ENCODE results near the gene PRLR.
"Not testable (repeated sequence)": the region's sequence is repeated elsewhere in the genome, so short reads cannot be mapped to it uniquely, and the experiment has no call there.

PRLR gene

DNA sequence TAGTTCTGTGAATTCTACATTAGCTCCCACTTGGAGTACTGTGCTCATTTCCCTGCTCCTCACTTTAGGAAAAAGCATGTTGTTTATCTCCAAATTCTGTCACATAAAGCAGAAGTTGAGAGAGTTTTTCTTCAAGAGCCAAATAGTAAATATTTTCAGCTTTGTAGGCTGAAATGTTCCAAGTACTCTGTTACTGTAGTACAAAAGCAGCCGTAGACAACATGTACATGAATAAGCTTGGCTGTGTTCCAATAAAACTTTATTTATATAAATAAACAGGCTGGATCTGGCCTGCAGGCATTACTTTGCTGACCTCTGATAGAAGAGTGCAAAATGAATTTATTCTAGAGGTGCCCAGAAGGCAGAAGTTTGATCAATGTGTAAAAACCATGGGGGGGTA, 109.6 kb downstream of the PRLR start:
- DNase-seq, result no peak

DNA sequence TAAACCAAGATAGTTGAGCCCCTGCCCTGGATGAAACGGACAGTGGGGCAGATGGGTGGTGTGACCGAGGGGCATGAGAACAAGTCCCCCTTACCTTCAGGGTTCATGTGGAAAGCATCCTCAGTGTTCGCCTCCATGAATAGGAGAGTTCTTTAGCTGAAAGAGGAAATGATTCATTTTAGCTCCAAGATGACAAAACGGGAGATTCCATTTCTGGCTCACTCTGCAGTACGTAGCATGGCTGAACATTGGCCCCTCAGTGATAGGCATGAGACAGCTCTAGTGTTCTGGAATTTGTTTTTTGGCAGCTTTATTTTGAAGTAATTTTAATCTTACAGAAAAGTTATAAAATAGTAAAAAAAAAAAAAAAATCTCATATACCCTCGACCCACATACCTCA, 112.3 kb downstream of the PRLR start:
- no peak for DNase-seq

DNA sequence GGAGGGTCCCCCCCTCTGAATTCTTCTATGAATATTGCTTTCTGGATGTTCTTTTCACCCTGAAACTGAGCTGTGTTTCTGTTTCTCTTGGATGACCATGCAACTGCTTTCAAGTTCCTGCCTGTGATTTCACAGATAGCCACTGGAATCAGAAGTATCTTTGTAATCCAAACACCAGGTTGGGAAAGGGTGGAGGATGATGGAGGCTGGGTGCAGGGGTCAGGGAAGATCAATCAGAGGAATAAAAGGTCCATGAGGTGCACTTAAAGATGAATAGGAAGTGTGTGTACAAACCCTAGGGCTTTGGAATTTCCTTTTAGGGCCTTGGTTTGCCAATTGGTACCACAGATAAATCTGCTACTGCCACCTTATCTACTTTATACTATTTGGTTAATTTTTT, 114.4 kb downstream of the PRLR start:
- no peak for DNase-seq

DNA sequence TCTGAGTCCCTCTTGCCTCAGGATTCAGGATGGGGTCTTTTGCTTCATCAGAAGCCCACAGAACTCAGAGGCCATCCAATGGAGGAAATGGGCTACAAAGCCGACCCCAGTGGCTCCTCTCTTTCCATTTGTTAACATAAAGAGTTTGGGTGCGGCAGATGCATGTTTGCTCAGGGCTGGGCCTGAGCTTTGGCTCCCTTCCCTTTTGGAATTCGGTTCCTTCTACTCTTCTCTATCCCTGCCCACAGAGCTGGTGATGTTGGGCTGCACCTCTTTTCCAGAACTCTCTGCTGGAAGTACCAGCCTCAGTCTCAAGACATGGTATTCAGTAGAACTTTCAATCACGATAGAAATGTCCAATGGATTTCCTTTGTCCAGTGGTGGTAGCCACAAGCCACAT, 115.6 kb downstream of the PRLR start:
- no peak for DNase-seq

DNA sequence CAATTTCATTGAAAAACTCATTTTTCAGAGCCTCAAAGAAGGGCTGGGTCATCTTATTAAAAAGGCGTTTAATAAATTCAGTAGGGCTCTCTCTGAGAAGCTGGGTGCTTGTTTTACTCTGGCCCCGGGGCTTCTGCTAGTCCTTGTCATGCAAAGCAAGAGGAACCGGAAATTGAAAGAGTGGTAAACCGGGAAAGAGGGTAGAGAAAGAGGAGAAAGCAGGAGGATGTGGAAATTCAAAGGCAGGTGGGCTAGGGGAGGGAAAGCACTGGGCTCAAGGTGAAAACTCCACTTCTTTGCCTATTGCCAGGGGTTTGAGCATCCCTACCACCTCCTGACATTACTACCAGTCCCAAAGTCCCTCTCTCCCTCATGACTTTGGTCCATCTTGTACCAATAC, 118.0 kb downstream of the PRLR start:
- DNase-seq, result no peak

DNA sequence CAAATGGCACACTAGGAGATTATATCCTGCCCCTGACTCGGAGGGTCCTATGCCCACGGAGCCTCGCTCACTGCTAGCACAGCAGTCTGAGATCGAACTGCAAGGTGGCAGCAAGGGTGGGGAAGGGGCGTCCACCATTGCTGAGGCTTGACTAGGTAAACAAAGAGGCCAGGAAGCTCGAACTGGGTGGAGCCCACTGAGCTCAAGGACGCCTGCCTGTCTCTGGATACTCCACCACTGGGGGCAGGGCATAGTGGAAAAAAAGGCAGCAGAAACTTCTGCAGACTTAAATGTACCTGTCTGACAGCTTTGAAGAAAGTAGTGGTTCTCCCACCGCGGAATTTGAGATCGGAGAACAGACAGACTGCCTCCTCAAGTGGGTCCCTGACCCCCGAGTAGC, 125.7 kb downstream of the PRLR start:
- DNase-seq, result not testable (repeated sequence)

DNA sequence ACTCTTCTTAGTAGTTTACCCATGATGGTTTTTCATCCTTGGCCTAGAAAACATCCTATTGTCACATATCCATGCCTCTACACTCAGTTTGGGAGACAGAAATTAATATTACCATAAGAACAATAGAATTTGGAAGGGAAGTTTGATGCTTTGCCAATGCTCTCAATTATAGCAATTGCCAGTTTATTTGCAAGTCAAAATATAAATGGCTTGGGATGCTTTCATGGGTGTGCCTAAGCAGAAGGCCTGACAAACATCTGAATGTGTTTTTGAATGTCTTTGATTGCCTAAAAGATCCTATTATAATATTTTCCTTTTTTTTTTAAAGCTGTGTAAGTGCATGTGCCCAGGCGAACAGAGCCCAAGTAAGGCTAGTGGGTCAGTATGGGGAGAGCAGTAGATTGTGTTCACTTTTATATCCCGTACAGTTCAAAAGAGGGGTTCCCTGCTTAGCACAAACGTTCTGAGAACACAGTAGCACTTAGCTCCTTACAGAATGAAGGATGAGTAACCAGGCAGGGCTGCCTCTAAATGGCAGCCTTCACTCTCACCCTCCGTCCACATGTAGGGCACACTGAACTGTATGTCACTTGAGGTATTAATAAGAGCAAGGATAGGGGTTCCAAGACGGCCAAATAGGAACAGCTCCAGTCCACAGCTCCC, 126.5 kb downstream of the PRLR start:
- no peak for DNase-seq

DNA sequence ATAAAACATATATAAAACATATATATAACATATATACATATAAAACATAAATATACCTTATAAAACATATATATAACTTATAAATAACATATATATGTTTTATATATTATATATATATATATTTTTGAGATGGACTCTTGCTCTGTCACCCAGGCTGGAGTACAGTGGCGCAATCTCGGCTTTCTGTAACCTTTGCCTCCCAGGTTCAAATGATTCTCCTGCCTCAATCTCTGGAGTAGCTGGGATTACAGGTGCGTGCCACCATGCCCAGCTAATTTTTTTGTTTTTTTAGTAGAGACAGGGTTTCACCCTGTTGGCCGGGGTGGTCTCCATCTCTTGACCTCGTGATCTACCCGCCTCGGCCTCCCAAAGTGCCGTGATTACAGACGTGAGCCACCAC, 128.6 kb downstream of the PRLR start:
- DNase-seq, result not testable (repeated sequence)

DNA sequence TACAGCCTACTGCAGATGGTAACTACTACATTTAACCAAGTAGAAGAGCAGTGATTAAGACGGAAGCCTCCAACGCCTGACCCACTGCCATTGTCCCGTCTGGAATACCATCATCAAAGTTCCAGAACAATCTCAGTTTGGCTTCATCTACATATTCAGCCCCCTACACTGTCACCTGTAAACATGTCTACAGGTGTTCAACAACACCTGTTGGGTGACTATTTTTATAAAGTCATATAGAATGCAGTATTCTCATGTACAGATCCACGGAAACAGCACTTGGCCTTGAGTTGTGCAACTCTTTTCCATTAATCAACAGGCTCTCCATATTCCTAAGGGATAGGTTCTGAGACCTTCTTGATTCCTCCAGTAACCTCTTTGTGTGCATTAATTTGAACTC, 129.3 kb downstream of the PRLR start:
- DNase-seq, result no peak

DNA sequence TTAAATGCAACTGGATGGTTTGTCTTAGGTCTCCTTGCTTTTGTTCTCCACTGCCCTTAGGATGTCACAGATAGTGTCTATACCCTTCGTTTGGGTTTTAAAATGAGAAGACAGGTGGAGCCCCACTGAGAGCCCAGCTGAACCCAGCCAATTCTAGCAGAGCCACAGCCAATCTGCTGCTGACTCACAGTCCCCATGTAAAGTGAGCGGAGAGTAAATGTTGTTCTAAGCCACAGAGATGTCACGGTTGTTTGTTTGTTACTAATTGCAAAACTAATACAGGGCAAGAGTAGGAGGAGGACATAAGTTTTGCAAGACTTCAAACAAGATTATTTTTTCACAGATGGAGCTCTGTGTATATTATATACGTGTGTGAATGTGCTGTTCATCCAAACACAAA, 132.1 kb downstream of the PRLR start:
- no peak for DNase-seq

DNA sequence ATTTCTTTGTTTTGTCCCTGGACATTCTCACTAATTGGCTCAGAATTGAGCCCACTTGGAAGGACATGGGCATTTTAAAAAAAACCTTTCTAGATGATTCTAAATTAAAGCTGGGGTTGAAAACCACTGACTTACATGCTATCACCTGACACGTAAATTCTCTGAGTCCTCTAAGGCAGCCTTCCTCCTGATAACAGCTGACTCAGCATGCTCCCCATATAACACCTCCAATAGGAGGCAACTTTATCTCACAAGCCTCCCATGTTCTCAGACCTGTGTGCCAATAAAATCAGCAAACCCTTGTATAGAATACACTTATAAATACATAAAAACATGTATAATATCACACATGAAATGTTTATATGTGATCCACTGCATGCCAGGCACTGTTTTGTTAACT, 133.4 kb downstream of the PRLR start:
- DNase-seq, result no peak

DNA sequence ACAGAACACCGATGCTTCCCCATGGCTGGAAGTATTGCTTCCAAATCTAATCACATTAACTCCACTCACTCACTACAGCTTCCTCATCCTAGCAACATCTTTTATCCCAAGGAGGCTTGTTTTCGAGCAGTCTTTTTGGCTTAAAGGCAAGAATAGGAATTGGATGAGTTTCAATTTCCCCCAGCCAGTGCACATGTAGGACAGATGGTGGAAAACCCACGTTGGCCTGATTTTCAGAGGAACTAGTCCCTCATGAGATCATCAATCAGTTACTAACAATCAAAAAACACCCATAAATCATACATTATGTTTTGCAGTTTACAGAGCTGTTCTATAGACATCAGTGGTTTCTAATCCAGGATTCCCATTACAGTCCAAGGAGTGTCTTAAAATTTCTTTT, 134.1 kb downstream of the PRLR start:
- DNase-seq, result no peak

DNA sequence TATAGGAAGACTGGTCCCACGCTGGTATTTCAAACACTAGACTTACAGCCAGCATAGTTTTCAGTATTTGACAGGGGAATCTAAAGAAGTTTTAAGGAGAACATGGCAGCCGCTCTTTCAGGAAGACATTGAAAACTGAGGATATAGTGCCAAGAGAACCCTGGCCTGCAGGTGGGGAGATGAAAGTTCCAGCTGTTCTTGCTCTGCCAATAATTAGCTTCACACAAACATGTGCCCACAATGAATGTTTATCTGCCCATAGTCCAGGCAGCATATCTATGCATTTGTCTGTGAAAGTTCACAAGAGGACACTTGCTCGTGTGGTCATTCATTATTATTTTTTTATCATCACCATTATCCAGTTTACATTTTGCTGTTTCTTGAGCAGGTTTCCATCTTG, 134.9 kb downstream of the PRLR start:
- DNase-seq, result no peak

DNA sequence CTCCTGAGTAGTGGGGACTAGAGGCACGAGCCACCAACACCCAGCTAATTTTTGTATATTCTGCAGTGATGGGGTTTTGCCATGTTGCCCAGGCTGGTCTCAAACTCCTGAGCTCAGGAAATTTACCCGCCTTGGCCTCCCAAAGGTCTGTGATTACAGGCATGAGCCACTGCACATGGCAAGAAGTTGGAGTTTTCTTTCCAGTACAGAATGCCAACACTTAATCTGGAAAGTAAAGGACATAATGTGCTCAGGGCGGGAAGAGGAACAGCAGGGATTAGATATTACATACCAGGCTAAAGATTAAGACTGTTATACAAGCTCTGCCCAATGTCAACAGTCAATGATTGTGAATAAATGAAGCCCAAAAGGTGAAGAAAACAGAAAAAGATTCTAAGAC, 135.3 kb downstream of the PRLR start:
- no peak for DNase-seq

DNA sequence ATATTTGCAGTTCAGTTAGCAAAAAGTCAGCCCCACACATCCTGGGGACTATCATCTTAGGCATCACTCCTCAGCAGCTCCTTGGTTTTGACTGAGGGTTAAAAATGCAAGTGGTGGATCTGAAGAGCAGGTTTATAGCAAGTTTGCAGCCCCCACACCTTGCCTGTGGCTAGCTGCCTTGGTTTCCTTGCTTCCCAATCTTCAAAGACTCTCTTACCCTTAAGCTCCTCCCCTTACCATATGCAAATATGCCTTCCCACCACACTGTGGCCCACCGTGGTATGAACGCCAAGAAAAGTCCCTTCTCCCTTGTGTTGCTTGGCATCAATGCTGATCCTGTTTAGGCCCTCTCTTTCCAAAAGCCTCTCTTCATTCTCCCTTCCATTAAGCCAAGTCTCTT, 137.6 kb downstream of the PRLR start:
- no peak for DNase-seq

DNA sequence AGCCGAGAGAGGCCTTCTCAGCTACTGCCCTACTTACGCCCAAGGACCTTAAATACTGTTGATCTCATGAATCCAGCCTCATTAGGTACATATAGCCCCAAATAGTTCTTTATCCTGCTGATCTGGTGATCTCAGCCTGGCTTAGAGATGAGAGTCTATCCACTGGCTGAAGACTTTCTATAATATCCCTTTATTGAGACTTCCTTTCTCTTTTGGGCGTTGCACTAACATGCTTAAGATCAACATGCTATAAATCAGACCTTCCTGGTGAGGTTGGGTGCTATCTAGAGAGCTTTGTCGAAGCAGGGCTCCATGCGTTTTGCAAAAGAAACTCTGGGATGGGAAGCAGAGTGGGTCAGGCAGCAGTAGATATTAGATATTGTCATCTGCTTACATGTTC, 138.6 kb downstream of the PRLR start:
- no peak for DNase-seq

DNA sequence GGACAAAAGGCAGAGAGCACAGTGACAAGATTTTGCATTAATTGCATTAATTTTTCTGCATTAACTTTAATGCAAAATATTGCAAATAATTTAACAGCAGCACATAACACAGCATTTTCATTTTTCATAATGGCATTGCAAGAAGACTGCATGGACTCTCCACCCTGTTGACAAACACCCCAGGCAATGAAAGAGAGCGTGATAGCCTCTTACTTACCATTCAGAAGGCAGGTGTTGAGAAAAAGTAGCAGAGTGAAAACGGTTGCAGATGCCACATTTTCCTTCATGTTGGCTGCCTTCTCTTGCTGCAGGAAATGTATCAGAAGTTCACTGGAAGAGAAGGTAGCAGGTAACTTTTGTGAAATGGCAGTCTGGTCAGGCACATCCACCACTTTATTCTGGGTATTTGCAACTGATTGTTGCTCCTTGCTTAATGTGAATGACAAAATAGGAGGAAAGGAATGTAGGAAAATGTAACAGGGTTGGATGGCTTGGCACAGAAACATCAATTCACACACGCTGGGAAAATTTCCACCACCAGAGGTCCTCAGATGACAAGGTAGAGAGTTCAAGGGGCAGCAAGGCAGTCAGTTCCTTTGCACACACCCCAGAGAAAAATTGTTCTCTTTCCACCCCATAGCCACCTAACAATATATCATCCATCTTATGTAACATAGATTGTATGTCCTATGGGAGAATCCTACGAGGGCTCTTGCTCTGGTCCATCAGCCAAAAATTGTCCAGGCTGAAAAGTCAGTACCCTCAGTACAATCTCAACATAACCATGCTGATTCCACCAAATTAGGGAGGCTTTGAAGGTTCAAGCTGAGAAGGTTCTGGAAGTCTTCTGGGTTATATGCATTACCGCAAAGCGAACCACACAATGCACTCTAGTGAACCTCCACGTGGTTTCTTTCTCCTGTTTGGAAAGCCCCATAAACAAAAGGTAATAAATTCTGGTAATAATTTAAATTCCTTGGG, 140.7 kb downstream of the PRLR start:
- peak; percentile 42 for DNase-seq

DNA sequence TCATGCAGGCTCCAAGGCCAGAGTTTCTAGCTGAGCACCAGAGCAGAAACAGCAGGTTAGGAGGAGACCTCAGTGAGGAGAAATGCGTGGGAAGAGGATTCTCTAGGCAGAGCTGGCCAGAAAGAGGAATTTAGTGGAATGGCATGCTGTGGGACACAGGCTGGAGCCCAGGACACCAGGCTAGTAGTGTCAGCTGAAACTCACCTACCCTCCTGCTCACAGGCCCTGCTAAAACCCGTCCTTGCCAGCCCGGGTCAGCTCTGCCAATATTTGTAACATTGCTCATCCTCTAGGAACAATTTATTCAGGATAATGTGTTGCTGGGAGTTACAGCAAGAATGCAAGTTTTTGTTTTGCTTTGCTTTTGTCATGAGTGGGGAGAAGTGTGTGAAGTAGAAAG, 142.3 kb downstream of the PRLR start:
- no peak for DNase-seq

DNA sequence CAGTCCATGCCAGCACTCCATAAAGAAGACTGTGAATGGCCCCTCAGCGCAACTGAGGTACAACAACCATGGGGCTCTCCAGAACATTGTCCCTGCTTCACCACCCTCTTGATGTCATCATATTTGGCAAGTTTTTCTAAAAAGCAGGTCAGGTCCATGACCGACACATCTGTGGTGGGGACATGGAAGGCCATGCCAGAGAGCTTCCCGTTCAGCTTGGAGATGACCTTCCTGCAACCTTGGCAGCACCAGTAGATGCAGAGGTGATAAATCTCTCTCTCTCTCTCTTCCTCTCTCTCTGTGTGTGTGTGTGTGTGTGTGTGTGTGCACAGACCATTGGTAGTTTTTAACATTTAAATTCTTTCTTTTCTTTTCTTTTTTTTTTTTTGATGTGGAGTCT, 147.1 kb downstream of the PRLR start:
- no peak for DNase-seq

DNA sequence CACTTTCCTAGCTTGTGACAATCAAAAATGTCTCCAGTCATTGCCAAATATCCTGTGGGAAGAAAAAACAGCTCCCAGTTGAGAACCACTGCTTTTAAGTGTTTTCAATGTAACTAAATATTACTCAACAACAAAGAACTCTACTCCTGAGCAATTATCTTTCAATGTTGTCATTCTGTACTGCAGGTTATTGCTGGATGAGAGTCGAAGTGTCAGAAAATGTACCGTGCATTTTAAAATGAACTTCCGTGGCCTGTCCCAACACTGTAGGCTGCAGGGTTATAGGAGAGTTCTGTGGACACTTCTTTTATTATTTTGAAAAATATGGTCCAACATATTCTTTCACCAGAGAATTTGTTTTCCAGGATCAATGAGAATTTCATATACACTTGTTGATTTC, 147.8 kb downstream of the PRLR start:
- DNase-seq, result no peak

DNA sequence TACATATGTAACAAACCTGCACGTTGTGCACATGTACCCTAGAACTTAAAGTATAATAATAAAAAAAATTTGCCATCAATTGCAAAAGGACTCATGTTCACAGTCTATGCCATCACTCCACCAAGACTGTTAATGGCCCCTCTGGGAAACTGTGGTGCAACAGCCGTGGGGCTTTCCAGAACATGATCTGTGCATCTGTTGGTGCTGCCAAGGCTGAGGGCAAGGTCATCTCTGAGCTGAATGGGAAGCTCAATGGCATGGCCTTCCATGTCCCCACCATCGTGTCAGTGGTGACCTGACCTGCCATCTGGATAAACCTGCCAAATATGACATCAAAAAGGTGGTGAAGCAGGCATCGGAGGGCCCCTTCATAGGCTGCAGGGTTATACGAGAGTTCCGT, 149.2 kb downstream of the PRLR start:
- DNase-seq, result no peak

DNA sequence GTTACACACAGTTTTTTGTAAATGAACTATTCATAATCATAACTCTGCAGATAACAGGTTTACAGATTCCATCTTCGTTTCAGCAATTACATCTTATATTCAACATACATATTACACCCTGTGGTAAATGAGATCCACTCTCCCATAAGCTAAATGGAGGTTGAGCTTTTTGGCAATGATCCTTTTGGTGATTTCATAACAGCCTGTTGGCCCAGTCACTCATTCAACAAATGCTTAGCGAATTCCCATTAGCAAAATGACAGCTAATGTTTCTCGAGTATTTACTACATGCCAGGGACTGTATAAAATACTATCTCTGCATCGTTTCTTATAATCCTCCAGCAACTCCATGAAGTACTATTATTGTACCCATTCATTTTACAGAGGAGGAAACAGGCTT, 157.1 kb downstream of the PRLR start:
- no peak for DNase-seq

DNA sequence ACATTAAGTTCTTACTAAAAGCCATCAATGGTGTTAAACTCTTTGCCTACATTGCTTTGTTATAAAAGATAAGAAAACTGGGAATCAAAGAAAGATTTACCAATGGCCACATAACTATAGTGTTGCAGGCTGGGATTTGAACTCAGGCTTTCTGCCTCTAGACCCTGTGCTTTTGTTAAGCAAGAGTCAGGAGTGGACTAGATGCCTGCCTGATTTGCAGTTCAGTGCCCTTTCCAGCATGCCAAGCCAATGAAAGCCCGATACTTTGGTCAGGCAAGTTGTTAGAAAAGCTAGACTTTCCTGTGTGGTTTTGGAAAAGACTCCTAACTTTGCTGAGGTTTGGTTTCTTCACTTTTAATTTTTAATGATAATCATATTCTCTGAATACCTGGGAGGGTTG, 161.1 kb downstream of the PRLR start:
- no peak for DNase-seq

DNA sequence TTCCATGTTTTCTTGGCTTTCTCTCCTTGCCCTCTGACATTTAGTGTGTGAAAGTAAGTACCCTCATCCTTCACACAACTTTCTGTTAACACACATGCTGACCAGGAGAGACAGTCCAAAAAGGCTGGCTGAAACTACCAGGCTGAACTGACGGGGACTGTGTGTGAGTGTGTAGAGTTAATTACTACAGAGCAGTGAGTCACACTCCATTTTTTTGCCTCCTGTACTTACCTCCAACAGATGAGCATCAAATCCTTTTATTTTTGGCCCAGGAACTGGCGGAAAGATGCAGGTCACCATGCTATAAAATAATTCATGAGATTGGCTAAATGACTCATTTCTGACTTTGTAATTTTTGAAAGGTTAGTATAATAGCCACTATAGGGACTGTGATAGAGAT, 162.3 kb downstream of the PRLR start:
- no peak for DNase-seq
